H9 (cell line): ENCODE data around the gene PNPLA2. TPM values are rescaled to one million over a fixed set of nuclear protein-coding genes. Genes with fewer than 3 reads are reported as not detected.

ENCODE experiments used
- DNase-seq: peaks from one replicate; pipeline ENCODE4 v3.0.0-alpha.2; 2017
- H2AFZ ChIP-seq: one replicate; pipeline ENCODE4 v1.6.1; 2013; ENCODE audit warnings: mild to moderate bottlenecking, low read length, control low read depth, moderate library complexity
- H2AK5ac ChIP-seq: 2 replicates; pipeline ENCODE4 v1.6.1; 2013; ENCODE audit warnings: low read length, control low read depth, mixed read lengths; ENCODE audit not compliant: insufficient read length
- H2BK120ac ChIP-seq: one replicate; pipeline ENCODE4 v1.6.1; 2013; ENCODE audit warnings: low read depth, mild to moderate bottlenecking, low read length, control low read depth, inconsistent platforms; ENCODE audit not compliant: poor library complexity, severe bottlenecking
- H2BK12ac ChIP-seq: 2 replicates; pipeline ENCODE4 v1.6.1; 2013; ENCODE audit warnings: low read length, control low read depth, mixed read lengths, low read depth; ENCODE audit not compliant: insufficient read length
- H2BK15ac ChIP-seq: 2 replicates; pipeline ENCODE4 v1.6.1; 2013; ENCODE audit warnings: low read depth, low read length, control low read depth
- H2BK20ac ChIP-seq: one replicate; pipeline ENCODE4 v1.6.1; 2013; ENCODE audit warnings: low read depth, mild to moderate bottlenecking, low read length, control low read depth, inconsistent platforms; ENCODE audit not compliant: poor library complexity, severe bottlenecking
- H2BK5ac ChIP-seq: 2 replicates; pipeline ENCODE4 v1.6.1; 2013; ENCODE audit warnings: low read length, control low read depth, mixed read lengths; ENCODE audit not compliant: insufficient read length
- H3K14ac ChIP-seq: 2 replicates; pipeline ENCODE4 v1.6.1; 2013; ENCODE audit warnings: low read length, control low read depth; ENCODE audit not compliant: insufficient read depth
- H3K18ac ChIP-seq: 2 replicates; pipeline ENCODE4 v1.6.1; 2013; ENCODE audit warnings: low read depth, mild to moderate bottlenecking, mixed read lengths, low read length, control low read depth; ENCODE audit not compliant: insufficient read length
- H3K23ac ChIP-seq: 2 replicates; pipeline ENCODE4 v1.6.1; 2013; ENCODE audit warnings: low read length, control low read depth, mixed read lengths, low read depth; ENCODE audit not compliant: insufficient read length
- H3K23me2 ChIP-seq: 2 replicates; pipeline ENCODE4 v1.6.1; 2013; ENCODE audit warnings: low read depth, mild to moderate bottlenecking, mixed read lengths, low read length, control low read depth; ENCODE audit not compliant: insufficient read length, poor library complexity, severe bottlenecking
- H3K27ac ChIP-seq: 2 replicates; pipeline ENCODE4 v1.5.1; 2013; ENCODE audit warnings: low read length, control low read depth, mixed read lengths, low read depth; ENCODE audit not compliant: insufficient read length
- H3K27me3 ChIP-seq: 2 replicates; pipeline ENCODE4 v1.6.1; 2013; ENCODE audit warnings: low read length, control low read depth, inconsistent platforms; ENCODE audit not compliant: insufficient read depth
- H3K4ac ChIP-seq: 2 replicates; pipeline ENCODE4 v1.6.1; 2013; ENCODE audit warnings: low read depth, mild to moderate bottlenecking, control low read depth, inconsistent platforms, low read length, moderate library complexity
- H3K4me1 ChIP-seq: 2 replicates; pipeline ENCODE4 v1.6.1; 2013; ENCODE audit warnings: low read length, control low read depth, inconsistent platforms; ENCODE audit not compliant: insufficient read depth
- H3K4me2 ChIP-seq: 2 replicates; pipeline ENCODE4 v1.6.1; 2013; ENCODE audit warnings: low read length, control low read depth, mixed read lengths; ENCODE audit not compliant: insufficient read length, insufficient read depth
- H3K56ac ChIP-seq: 2 replicates; pipeline ENCODE4 v1.6.1; 2013; ENCODE audit warnings: low read depth, mild to moderate bottlenecking, mixed read lengths, low read length, control low read depth; ENCODE audit not compliant: insufficient read length
- H3K79me1 ChIP-seq: 2 replicates; pipeline ENCODE4 v1.6.1; 2013; ENCODE audit warnings: low read depth, mild to moderate bottlenecking, moderate library complexity, low read length, control low read depth, inconsistent platforms; ENCODE audit not compliant: insufficient read depth, poor library complexity, severe bottlenecking
- H3K79me2 ChIP-seq: 2 replicates; pipeline ENCODE4 v1.6.1; 2013; ENCODE audit warnings: low read length, control low read depth, inconsistent platforms; ENCODE audit not compliant: insufficient read depth
- H3K9ac ChIP-seq: 2 replicates; pipeline ENCODE4 v1.6.1; 2013; ENCODE audit warnings: low read length, control low read depth, mixed read lengths; ENCODE audit not compliant: insufficient read length; ENCODE audit errors: extremely low read depth
- H3K9me3 ChIP-seq: one replicate; pipeline ENCODE4 v1.6.1; 2013; ENCODE audit warnings: low read depth, low read length, inconsistent platforms; ENCODE audit not compliant: control insufficient read depth
- H3T11ph ChIP-seq: one replicate; pipeline ENCODE4 v1.6.1; 2013; ENCODE audit warnings: mild to moderate bottlenecking, low read length, control low read depth, inconsistent platforms
- H4K20me1 ChIP-seq: one replicate; pipeline ENCODE4 v1.6.1; 2013; ENCODE audit not compliant: control insufficient read depth, insufficient read length, insufficient read depth
- H4K5ac ChIP-seq: 2 replicates; pipeline ENCODE4 v1.6.1; 2013; ENCODE audit warnings: low read depth, mild to moderate bottlenecking, mixed read lengths, low read length, control low read depth; ENCODE audit not compliant: insufficient read length
- H4K8ac ChIP-seq: replicated peaks from 2 replicates; pipeline ENCODE4 v1.6.1; 2013; ENCODE audit warnings: low read length, control low read depth, mixed read lengths, low read depth; ENCODE audit not compliant: insufficient read length
- H4K91ac ChIP-seq: 2 replicates; pipeline ENCODE4 v1.6.1; 2013; ENCODE audit warnings: low read depth, mild to moderate bottlenecking, moderate library complexity, mixed read lengths, low read length, control low read depth; ENCODE audit not compliant: insufficient read length
- H3K27ac Mint-ChIP-seq, 3 experiments: 2 replicates in 2 of 3; 3 replicates in 1 of 3; pipeline ENCODE4 v1.8.0; 2020 to 2021; ENCODE audit warnings: mixed read lengths in 3 of 3, mild to moderate bottlenecking in 1 of 3, moderate library complexity in 1 of 3
- H3K27me3 Mint-ChIP-seq: 2 replicates; pipeline ENCODE4 v1.8.0; 2021; ENCODE audit warnings: low read depth, mild to moderate bottlenecking, moderate library complexity, mixed read lengths
- H3K36me3 Mint-ChIP-seq, 3 experiments: 2 replicates in 2 of 3; 3 replicates in 1 of 3; pipeline ENCODE4 v1.8.0; 2020 to 2021; ENCODE audit warnings: low read depth in 3 of 3, mixed read lengths in 3 of 3; ENCODE audit not compliant: insufficient read depth in 1 of 3
- H3K4me1 Mint-ChIP-seq, 2 experiments: 2 replicates each; pipeline ENCODE4 v1.8.0; 2020; ENCODE audit warnings: mixed read lengths in 2 of 2
- H3K4me3 Mint-ChIP-seq, 2 experiments: 2 replicates in 1 of 2; 3 replicates in 1 of 2; pipeline ENCODE4 v1.8.0; 2020 to 2021; ENCODE audit warnings: mild to moderate bottlenecking in 2 of 2, mixed read lengths in 2 of 2, moderate library complexity in 1 of 2
- H3K9me3 Mint-ChIP-seq, 2 experiments: 2 replicates in 1 of 2; 3 replicates in 1 of 2; pipeline ENCODE4 v1.8.0; 2020; ENCODE audit warnings: mild to moderate bottlenecking in 2 of 2, mixed read lengths in 2 of 2, moderate library complexity in 1 of 2
- CTCF ChIP-seq: fragments of 200-600 bp; sonication (generic); conservative IDR thresholded peaks from 3 replicates; pipeline ENCODE4 v1.8.0; 2021; ENCODE audit warnings: antibody characterized with exemption, mild to moderate bottlenecking
- WGBS: extraction: QIAGEN DNeasy Blood & Tissue Kit; methylation state at CpG from one replicate; pipeline ENCODE4 v1.1.7; 2013; ENCODE audit warnings: missing lambda C conversion rate, low lambda C conversion rate, mixed read lengths; ENCODE audit not compliant: insufficient read length; ENCODE audit errors: extremely low coverage; 5-methylcytosine and 5-hydroxymethylcytosine counted together
- total RNA-seq: library from RNA; stranded (reverse); gene quantifications from 2 replicates; pipeline ENCODE4 v1.2.1, GENCODE V29; 2021

PNPLA2 gene
- total RNA-seq, 1 experiment from 2014 or later, result 67.3 TPM

DNA sequence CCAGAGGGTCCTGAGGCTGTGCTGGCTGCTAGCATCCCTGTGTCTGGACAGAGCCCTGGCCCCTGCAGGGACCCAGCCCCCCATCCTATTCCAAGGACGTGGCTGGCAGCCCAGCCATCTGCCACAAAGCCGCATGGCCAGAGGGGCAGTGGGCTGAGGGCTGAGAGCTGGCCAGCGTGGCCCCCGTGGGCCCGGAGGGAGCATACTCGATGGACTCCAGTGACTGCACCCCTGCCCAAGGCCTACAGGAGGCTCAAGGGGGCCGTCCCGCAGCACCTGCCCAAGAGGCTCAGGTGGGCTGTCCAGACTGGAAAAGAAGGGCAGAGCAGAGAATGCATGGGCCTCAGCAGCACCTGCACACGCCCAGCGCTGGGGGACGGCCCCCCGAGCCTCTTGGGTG, 37.1 kb downstream of the PNPLA2 start:
- no peak overlapping the region for H2AFZ ChIP-seq
- H2BK12ac ChIP-seq, result no peak overlapping the region
- H2BK5ac ChIP-seq, result no peak overlapping the region
- no peak overlapping the region for H3K4me3 Mint-ChIP-seq
- peaks cover 1% of the 10 kb centered on the region for H3K23me2 ChIP-seq
- H3K14ac ChIP-seq, result no peak overlapping the region
- no peak overlapping the region for H2AK5ac ChIP-seq
- no CpG with 5 or more reads among the region's 12 CpGs for WGBS
- H3K36me3 Mint-ChIP-seq, result peaks cover 0 to 13% (median 0%) of the 10 kb centered on the region in 3 experiments; a peak in 3 of 7 replicates
- H3K4me1 ChIP-seq, result no peaks in the 10 kb centered on the region
- no peak overlapping the region for H3K56ac ChIP-seq
- no peak overlapping the region for H2BK20ac ChIP-seq
- peaks cover 12% of the 10 kb centered on the region for H3K27me3 Mint-ChIP-seq
- no peak overlapping the region for H4K5ac ChIP-seq
- H3K18ac ChIP-seq, result no peak overlapping the region
- no peak overlapping the region for H3T11ph ChIP-seq
- H3K27me3 ChIP-seq, result no peaks in the 10 kb centered on the region
- H4K91ac ChIP-seq, result no peak overlapping the region
- no peaks in the 10 kb centered on the region for H4K20me1 ChIP-seq
- no peaks in the 10 kb centered on the region for H3K9me3 ChIP-seq
- no peak overlapping the region for H3K4ac ChIP-seq
- H3K9me3 Mint-ChIP-seq, result no peaks in the 10 kb centered on the region
- peaks cover 8 to 62% of the 10 kb centered on the region in 2 experiments for H3K4me1 Mint-ChIP-seq
- H3K27ac Mint-ChIP-seq, result no peak overlapping the region
- no peak overlapping the region for H3K23ac ChIP-seq
- no peak overlapping the region for H4K8ac ChIP-seq
- no peak overlapping the region for H2BK15ac ChIP-seq
- no peak for TF ChIP-seq CTCF
- H3K9ac ChIP-seq, result no peak overlapping the region
- no peak for DNase-seq
- H3K27ac ChIP-seq, result no peak overlapping the region
- no peak overlapping the region for H2BK120ac ChIP-seq
- H3K79me1 ChIP-seq, result no peaks in the 10 kb centered on the region
- H3K4me2 ChIP-seq, result no peak overlapping the region
- H3K79me2 ChIP-seq, result no peaks in the 10 kb centered on the region
